CD4-positive, alpha-beta memory T cell (primary cell): ENCODE results near the gene GAN. TPM values are rescaled to one million over a fixed set of nuclear protein-coding genes. Genes with fewer than 3 reads are reported as not detected.
"Not testable (repeated sequence)": the region's sequence is repeated elsewhere in the genome, so short reads cannot be mapped to it uniquely, and the experiment has no call there.

Experiments
- CTCF ChIA-PET: fragments of 350-600 bp; sonication (Branson Sonifier 250); formaldehyde crosslinking; loops from one replicate; lab custom pipeline; 2021; ENCODE audit warnings: inconsistent platforms; ENCODE audit not compliant: partially characterized antibody; lab: Charles Lee
- POLR2A ChIA-PET: fragments of 350-600 bp; sonication (Branson Sonifier 250); formaldehyde crosslinking; loops from one replicate; lab custom pipeline; 2021; ENCODE audit not compliant: partially characterized antibody; lab: Charles Lee
- DNase-seq, 5 donors: peaks; one replicate each; pipeline versions ENCODE4 v3.0.0 to v3.0.0-alpha.2; 2020 to 2022; ENCODE audit warnings: mixed read lengths in 1 of 5
- H3K27ac ChIP-seq: one replicate; pipeline ENCODE4 v1.7.0; 2013; ENCODE audit warnings: low read depth, low read length
- H3K27me3 ChIP-seq: 2 replicates; pipeline ENCODE4 v1.7.0; 2013; ENCODE audit warnings: mild to moderate bottlenecking, low read length, moderate library complexity; ENCODE audit not compliant: insufficient read depth
- H3K36me3 ChIP-seq: 2 replicates; pipeline ENCODE4 v1.7.0; 2013; ENCODE audit warnings: mild to moderate bottlenecking, low read length, moderate library complexity; ENCODE audit not compliant: insufficient read depth
- H3K4me1 ChIP-seq: 2 replicates; pipeline ENCODE4 v1.7.0; 2013; ENCODE audit warnings: mild to moderate bottlenecking, low read length, moderate library complexity; ENCODE audit not compliant: insufficient read depth
- H3K4me3 ChIP-seq, 2 donors: one replicate each; pipeline ENCODE4 v1.7.0; 2013; ENCODE audit warnings: low read length in 2 of 2, mild to moderate bottlenecking in 1 of 2
- H3K9me3 ChIP-seq, 2 donors: one replicate each; pipeline ENCODE4 v1.7.0; 2013; ENCODE audit warnings: low read length in 2 of 2, control low read depth in 1 of 2; ENCODE audit not compliant: control insufficient read depth in 1 of 2
- H3K27ac Mint-ChIP-seq, 7 donors: one replicate each; pipeline ENCODE4 v1.8.0; 2020 to 2021; ENCODE audit warnings: mixed read lengths in 7 of 7, mild to moderate bottlenecking in 6 of 7, inconsistent platforms in 3 of 7, moderate library complexity in 3 of 7
- H3K27me3 Mint-ChIP-seq, 2 donors: one replicate each; pipeline ENCODE4 v1.8.0; 2020 to 2021; ENCODE audit warnings: mixed read lengths in 2 of 2
- H3K36me3 Mint-ChIP-seq, 2 donors: one replicate each; pipeline ENCODE4 v1.8.0; 2020 to 2021; ENCODE audit warnings: mixed read lengths in 2 of 2, inconsistent platforms in 1 of 2, mild to moderate bottlenecking in 1 of 2
- H3K4me1 Mint-ChIP-seq, 4 donors: one replicate each; pipeline ENCODE4 v1.8.0; 2020 to 2021; ENCODE audit warnings: mixed read lengths in 4 of 4, mild to moderate bottlenecking in 1 of 4
- H3K4me3 Mint-ChIP-seq, 8 donors: one replicate each; pipeline ENCODE4 v1.8.0; 2020 to 2021; ENCODE audit warnings: mixed read lengths in 8 of 8, mild to moderate bottlenecking in 7 of 8, moderate library complexity in 6 of 8, inconsistent platforms in 3 of 8
- H3K9me3 Mint-ChIP-seq, 8 donors: one replicate each; pipeline ENCODE4 v1.8.0; 2020 to 2021; ENCODE audit warnings: mixed read lengths in 8 of 8, mild to moderate bottlenecking in 5 of 8, inconsistent platforms in 3 of 8, moderate library complexity in 1 of 8
- intact Hi-C: fragments of 100-400 bp; cut with micrococcal nuclease; formaldehyde crosslinking; loops from one replicate; pipeline ENCODE4 v1.15.1; 2023
- polyA plus RNA-seq, 2 donors: library from polyadenylated mRNA; unstranded; fragments of 300-500 nt; fragmentation: Illumina TruSeq; gene quantifications; one replicate each; pipeline ENCODE4 v1.2.3, GENCODE V29; 2021
- total RNA-seq, 2 experiments: library from RNA; stranded (reverse); gene quantifications; one replicate each; pipeline ENCODE4 v1.2.3, GENCODE V29; 2021

GAN gene
- total and polyA plus RNA-seq, 4 experiments from 2014 or later: 0.97 to 10.8 (median 6.2) TPM

DNA sequence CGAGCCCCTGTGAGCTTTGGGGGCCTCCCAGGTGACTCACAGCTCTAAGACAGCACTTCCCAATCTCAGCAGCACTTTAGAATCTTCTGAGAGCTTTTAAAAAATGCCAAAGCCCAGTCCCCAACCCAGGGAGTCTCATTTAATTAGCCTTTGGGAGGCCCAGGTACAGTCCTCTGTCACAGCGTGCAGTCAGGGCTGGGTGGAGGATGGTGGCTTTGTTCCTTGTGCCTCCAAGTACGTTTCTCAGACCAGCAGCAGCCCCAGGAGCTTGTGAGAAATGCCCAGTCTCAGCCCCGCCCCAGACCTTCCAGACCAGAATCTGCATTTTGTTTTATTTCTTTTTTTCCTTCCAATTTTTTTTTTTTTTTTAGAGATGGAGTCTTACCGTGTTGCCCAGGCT lies 102.4 kb downstream of the GAN start:
- Mint-ChIP-seq H3K4me3 (no peak overlapping the region), H3K36me3 (no peaks in the 10 kb centered on the region), H3K27me3 (no peaks in the 10 kb centered on the region), H3K27ac (no peak overlapping the region), H3K4me1 (peaks cover 0 to 3% (median 2%) of the 10 kb centered on the region in 4 donors), H3K9me3 (no peaks in the 10 kb centered on the region)
- no peak for DNase-seq
- Histone ChIP-seq H3K36me3 (no peaks in the 10 kb centered on the region), H3K4me1 (no peaks in the 10 kb centered on the region), H3K9me3 (no peaks in the 10 kb centered on the region), H3K27ac (no peak overlapping the region), H3K4me3 (no peak overlapping the region), H3K27me3 (no peaks in the 10 kb centered on the region)
- ChIA-PET POLR2A (no interaction called here), CTCF (interaction anchor here (1.1 kb wide), 1 partner anchor 13 kb away, joined by 3 read pairs; no protein-coding TSS in a partner anchor)
- intact Hi-C loops: no loop called here

DNA sequence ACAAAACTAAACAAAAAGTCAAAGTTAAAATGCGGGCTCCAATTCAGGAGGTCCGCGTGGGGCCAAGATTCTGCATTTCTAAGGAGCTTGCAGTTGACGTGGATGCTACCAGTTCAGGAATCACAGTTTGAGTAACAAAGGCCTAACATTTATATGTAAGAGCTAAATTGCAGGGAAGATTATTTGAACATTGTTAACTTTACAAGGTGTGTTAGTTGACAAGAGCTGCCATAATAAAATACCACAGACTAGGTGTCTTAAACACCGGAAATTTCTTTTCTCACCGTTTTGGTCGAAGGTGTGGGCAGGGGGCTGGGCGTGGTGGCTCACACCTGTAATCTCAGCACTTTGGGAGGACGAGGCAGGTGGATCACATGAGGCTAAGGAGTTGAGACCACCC lies 105.0 kb downstream of the GAN start:
- DNase-seq: no peak
- Histone ChIP-seq H3K36me3 (no peaks in the 10 kb centered on the region), H3K27me3 (no peaks in the 10 kb centered on the region), H3K27ac (no peak overlapping the region), H3K4me1 (peaks cover 4% of the 10 kb centered on the region), H3K9me3 (no peaks in the 10 kb centered on the region), H3K4me3 (no peak overlapping the region)
- CTCF ChIA-PET: interaction anchor here (0.7 kb wide), 1 partner anchor 8 kb away, joined by 3 read pairs; no protein-coding TSS in a partner anchor
- no peaks in the 10 kb centered on the region for H3K9me3 Mint-ChIP-seq
- POLR2A ChIA-PET: no interaction called here
- peak overlapping the region in 1 of 7 donors; percentile 60 for H3K27ac Mint-ChIP-seq
- no peaks in the 10 kb centered on the region for H3K36me3 Mint-ChIP-seq
- intact Hi-C loops: no loop called here
- no peak overlapping the region for H3K4me3 Mint-ChIP-seq
- H3K27me3 Mint-ChIP-seq: no peaks in the 10 kb centered on the region
- H3K4me1 Mint-ChIP-seq: peaks cover 2 to 6% (median 5%) of the 10 kb centered on the region in 4 donors

DNA sequence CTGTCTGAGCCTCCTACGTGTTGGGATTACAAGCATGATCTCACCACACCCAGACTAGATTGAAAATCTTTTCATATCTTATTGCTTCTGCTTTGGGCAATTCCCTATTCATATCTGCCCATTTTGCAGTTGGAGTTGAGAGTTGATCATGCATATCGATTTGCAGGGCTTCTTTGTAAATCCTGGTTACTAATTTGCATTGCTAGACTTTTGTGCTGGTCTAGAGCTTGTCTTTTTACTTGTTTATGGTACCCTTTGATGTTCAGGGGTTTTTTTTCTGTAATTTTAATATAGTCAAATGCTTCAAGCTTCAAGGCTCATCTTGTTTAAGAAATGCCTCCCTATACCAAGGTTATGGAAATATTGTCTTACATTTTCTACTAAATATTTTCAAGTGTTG lies 106.4 kb downstream of the GAN start:
- Mint-ChIP-seq H3K9me3 (no peaks in the 10 kb centered on the region), H3K27me3 (no peaks in the 10 kb centered on the region), H3K36me3 (no peaks in the 10 kb centered on the region), H3K4me1 (peaks cover 4 to 9% (median 7%) of the 10 kb centered on the region in 4 donors), H3K4me3 (no peak overlapping the region), H3K27ac (no peak overlapping the region)
- Histone ChIP-seq H3K4me1 (peaks cover 10% of the 10 kb centered on the region), H3K36me3 (no peaks in the 10 kb centered on the region), H3K27me3 (no peaks in the 10 kb centered on the region), H3K4me3 (no peak overlapping the region), H3K27ac (no peak overlapping the region), H3K9me3 (no peaks in the 10 kb centered on the region)
- POLR2A ChIA-PET: no interaction called here
- no peak for DNase-seq
- intact Hi-C loops: no loop called here
- CTCF ChIA-PET: no interaction called here

DNA sequence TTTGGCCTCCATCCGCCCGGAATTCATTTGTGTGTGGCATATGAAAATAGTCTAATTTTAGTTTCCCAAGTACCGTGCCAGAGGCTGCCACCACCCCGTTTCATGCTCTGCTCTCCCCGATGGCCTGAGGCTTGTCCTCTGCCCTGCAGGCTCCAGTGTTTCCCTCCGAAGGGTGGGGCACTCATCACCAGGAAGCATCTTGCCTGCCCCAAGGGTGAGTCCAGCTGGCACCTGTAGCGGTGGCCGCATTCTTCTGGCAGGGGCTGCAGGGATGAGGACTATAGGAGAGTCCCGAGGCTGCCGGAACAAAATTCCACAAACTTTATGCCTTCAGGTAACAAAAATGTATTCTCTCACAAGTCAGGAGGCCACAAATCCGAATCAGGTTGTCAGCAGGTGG lies 106.8 kb downstream of the GAN start:
- Mint-ChIP-seq H3K4me3 (no peak overlapping the region), H3K27ac (no peak overlapping the region), H3K9me3 (no peaks in the 10 kb centered on the region), H3K27me3 (no peaks in the 10 kb centered on the region), H3K4me1 (peaks cover 5 to 9% (median 7%) of the 10 kb centered on the region in 4 donors), H3K36me3 (no peaks in the 10 kb centered on the region)
- H3K36me3 ChIP-seq: no peaks in the 10 kb centered on the region
- H3K27ac ChIP-seq: no peak overlapping the region
- intact Hi-C loops: no loop called here
- H3K27me3 ChIP-seq: no peaks in the 10 kb centered on the region
- DNase-seq: no peak
- CTCF ChIA-PET: no interaction called here
- no peaks in the 10 kb centered on the region for H3K9me3 ChIP-seq
- H3K4me1 ChIP-seq: peaks cover 10% of the 10 kb centered on the region
- POLR2A ChIA-PET: no interaction called here
- no peak overlapping the region for H3K4me3 ChIP-seq

DNA sequence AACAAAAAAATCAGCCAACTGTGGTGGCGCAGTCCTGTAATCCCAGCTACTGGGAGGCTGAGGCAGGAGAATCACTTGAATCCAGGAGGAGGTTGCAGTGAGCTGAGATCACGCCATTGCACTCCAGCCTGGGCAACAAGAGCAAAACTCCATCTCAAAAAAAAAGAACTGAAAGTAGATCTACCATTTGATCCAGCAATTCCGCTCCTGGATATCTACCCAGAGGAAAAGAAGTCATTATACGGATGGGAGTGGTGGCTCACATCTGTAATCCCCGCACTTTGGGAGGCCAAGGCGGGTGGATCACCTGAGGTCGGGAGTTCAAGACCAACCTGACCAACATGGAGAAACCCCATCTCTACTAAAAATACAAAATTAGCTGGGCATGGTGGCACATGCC lies 107.4 kb downstream of the GAN start:
- H3K4me1 Mint-ChIP-seq, H3K4me1 ChIP-seq, H3K27ac Mint-ChIP-seq, H3K36me3 ChIP-seq, intact Hi-C loops, H3K27me3 ChIP-seq, H3K36me3 Mint-ChIP-seq, DNase-seq, H3K27me3 Mint-ChIP-seq, POLR2A ChIA-PET, H3K27ac ChIP-seq, H3K9me3 ChIP-seq, CTCF ChIA-PET, H3K9me3 Mint-ChIP-seq, H3K4me3 Mint-ChIP-seq, H3K4me3 ChIP-seq: not testable (repeated sequence)

DNA sequence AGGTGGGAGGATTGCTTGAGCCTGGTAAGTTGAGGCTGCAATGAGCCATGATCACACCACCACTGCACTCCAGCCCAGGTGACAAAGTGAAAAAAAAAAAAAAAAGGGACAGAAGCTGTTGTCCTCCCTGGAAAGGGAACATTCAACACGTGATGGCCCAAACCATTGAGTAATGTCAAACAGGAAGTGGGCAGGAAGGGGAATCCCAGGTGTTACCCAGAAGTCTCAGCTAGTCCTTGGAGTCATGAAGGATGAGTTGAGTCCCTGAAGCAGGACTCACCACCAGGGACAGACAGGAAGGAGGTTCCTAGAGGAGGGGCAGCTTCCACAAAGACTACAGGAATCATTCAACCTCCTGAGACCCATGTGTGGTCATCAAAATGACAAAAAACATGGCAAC lies 110.0 kb downstream of the GAN start:
- H3K9me3 ChIP-seq: no peaks in the 10 kb centered on the region
- no peak overlapping the region for H3K27ac ChIP-seq
- no peaks in the 10 kb centered on the region for H3K36me3 Mint-ChIP-seq
- no peaks in the 10 kb centered on the region for H3K27me3 Mint-ChIP-seq
- no peaks in the 10 kb centered on the region for H3K36me3 ChIP-seq
- no peaks in the 10 kb centered on the region for H3K27me3 ChIP-seq
- intact Hi-C loops: no loop called here
- peak overlapping the region in 2 of 7 donors; percentile 35 to 51 for H3K27ac Mint-ChIP-seq
- peaks cover 6 to 9% (median 8%) of the 10 kb centered on the region in 4 donors for H3K4me1 Mint-ChIP-seq
- POLR2A ChIA-PET: interaction anchor here (0.9 kb wide), 1 partner anchor 45 kb away, joined by 3 read pairs; no protein-coding TSS in a partner anchor
- DNase-seq: no peak
- no peak overlapping the region for H3K4me3 ChIP-seq
- peaks cover 10% of the 10 kb centered on the region for H3K4me1 ChIP-seq
- H3K4me3 Mint-ChIP-seq: peak overlapping the region in 1 of 8 donors; percentile 45
- no peaks in the 10 kb centered on the region for H3K9me3 Mint-ChIP-seq
- CTCF ChIA-PET: interaction anchor here (1.0 to 1.3 kb wide), 2 partner anchors 9 to 21 kb away, joined by 5 to 6 read pairs; no protein-coding TSS in a partner anchor

DNA sequence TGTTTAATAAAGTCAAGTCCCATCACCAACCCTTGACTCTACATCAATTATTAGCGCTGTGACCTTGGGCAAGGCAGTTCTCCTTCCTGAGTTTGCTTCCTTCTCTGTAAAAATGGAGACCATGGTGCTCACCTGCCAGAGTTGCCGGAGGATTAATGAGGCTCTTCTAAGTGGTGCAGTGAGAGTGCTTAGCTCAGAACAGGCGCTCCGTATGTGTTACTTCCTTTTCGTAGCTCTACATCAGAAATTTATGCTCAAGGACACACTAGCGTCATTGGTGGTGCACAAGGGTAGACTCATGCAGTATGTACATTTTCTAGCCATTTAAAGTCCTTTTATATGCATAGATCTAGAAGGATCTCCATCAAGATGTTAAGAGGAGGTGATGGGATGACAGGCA lies 112.5 kb downstream of the GAN start:
- H3K36me3 ChIP-seq: no peaks in the 10 kb centered on the region
- no peak for DNase-seq
- H3K27ac ChIP-seq: no peak overlapping the region
- CTCF ChIA-PET: no interaction called here
- POLR2A ChIA-PET: interaction anchor here (0.9 kb wide), 1 partner anchor 175 kb away, joined by 3 read pairs; no protein-coding TSS in a partner anchor
- no peak overlapping the region for H3K27ac Mint-ChIP-seq
- H3K4me3 Mint-ChIP-seq: no peak overlapping the region
- H3K27me3 ChIP-seq: no peaks in the 10 kb centered on the region
- no peaks in the 10 kb centered on the region for H3K36me3 Mint-ChIP-seq
- peaks cover 10% of the 10 kb centered on the region for H3K4me1 ChIP-seq
- H3K4me3 ChIP-seq: no peak overlapping the region
- no peaks in the 10 kb centered on the region for H3K9me3 Mint-ChIP-seq
- no peaks in the 10 kb centered on the region for H3K27me3 Mint-ChIP-seq
- H3K4me1 Mint-ChIP-seq: peaks cover 6 to 9% (median 9%) of the 10 kb centered on the region in 4 donors
- intact Hi-C loops: no loop called here
- H3K9me3 ChIP-seq: no peaks in the 10 kb centered on the region
